HG03558 (cell line): ENCODE measurements around the gene LHFPL3.

ENCODE experiments used
- ATAC-seq: cut with Tn5 transposase; IDR thresholded peaks from one replicate; pipeline ENCODE4 v1.9.1; 2021; ENCODE audit warnings: moderate number of reproducible peaks; ENCODE audit not compliant: unreplicated experiment; ENCODE audit errors: extremely low read depth

Gene LHFPL3

GRCh38 chr7:104367926-104368325 is 39.5 kb downstream of the LHFPL3 start:
- no peak for ATAC-seq

GRCh38 chr7:104371216-104371979 is 43.0 kb downstream of the LHFPL3 start:
- ATAC-seq = no peak

- ATAC-seq = no peak
These were observed 43.6 kb downstream of the LHFPL3 start for GRCh38 chr7:104371980-104372357.

GRCh38 chr7:104382616-104383015 is 54.2 kb downstream of the LHFPL3 start:
- ATAC-seq = no peak

GRCh38 chr7:104386943-104387342 is 58.5 kb downstream of the LHFPL3 start:
- ATAC-seq = no peak

- ATAC-seq = no peak
These were observed 59.8 kb downstream of the LHFPL3 start for GRCh38 chr7:104388222-104388621.

GRCh38 chr7:104395162-104395561 is 66.8 kb downstream of the LHFPL3 start:
- no peak for ATAC-seq

- ATAC-seq = no peak
These were observed 69.0 kb downstream of the LHFPL3 start for GRCh38 chr7:104397442-104397841.

- ATAC-seq = no peak
These were observed 80.0 kb downstream of the LHFPL3 start for GRCh38 chr7:104408371-104408770.

- no peak for ATAC-seq
These were observed 82.3 kb downstream of the LHFPL3 start for GRCh38 chr7:104410742-104411141.

GRCh38 chr7:104412911-104413310 is 84.5 kb downstream of the LHFPL3 start:
- no peak for ATAC-seq

- ATAC-seq = no peak
These were observed 85.8 kb downstream of the LHFPL3 start for GRCh38 chr7:104414216-104414615.

- ATAC-seq = no peak
These were observed 87.3 kb downstream of the LHFPL3 start for GRCh38 chr7:104415700-104416099.

- ATAC-seq = no peak
These were observed 88.5 kb downstream of the LHFPL3 start for GRCh38 chr7:104416866-104417393.

GRCh38 chr7:104431930-104432329 is 103.5 kb downstream of the LHFPL3 start:
- ATAC-seq = no peak

- no peak for ATAC-seq
These were observed 105.7 kb downstream of the LHFPL3 start for GRCh38 chr7:104434129-104434528.

- no peak for ATAC-seq
These were observed 114.1 kb downstream of the LHFPL3 start for GRCh38 chr7:104442481-104442880.

GRCh38 chr7:104444017-104444416 is 115.6 kb downstream of the LHFPL3 start:
- no peak for ATAC-seq

GRCh38 chr7:104445393-104445792 is 117.0 kb downstream of the LHFPL3 start:
- ATAC-seq = no peak

GRCh38 chr7:104450861-104451260 is 122.5 kb downstream of the LHFPL3 start:
- ATAC-seq = no peak

GRCh38 chr7:104453190-104453589 is 124.8 kb downstream of the LHFPL3 start:
- ATAC-seq = no peak

- no peak for ATAC-seq
These were observed 130.5 kb downstream of the LHFPL3 start for GRCh38 chr7:104458875-104459274.
